K562 (cell line): ENCODE results near the gene COL9A3. TPM values are rescaled to one million over a fixed set of nuclear protein-coding genes. Genes with fewer than 3 reads are reported as not detected.
A peak's percentile ranks its signal among the peaks of the same experiment; 100 is the strongest.

Experiments
- BRD4 ChIP-seq: fragments of 200-600 bp; sonication (generic); IDR thresholded peaks from 2 replicates; pipeline ENCODE4 v1.6.1; 2017; ENCODE audit warnings: inconsistent platforms
- CBX3 ChIP-seq, 2 experiments: IDR thresholded peaks; 1 replicate in 1 of 2; 2 replicates in 1 of 2; pipeline ENCODE4 v1.6.1; 2012; ENCODE audit warnings: inconsistent platforms in 2 of 2, low read length in 2 of 2, borderline replicate concordance in 1 of 2, control low read depth in 1 of 2
- CBX5 ChIP-seq: IDR thresholded peaks from 2 replicates; pipeline ENCODE4 v1.6.1; 2014; ENCODE audit warnings: low read depth, borderline replicate concordance
- ERF ChIP-seq: fragments of 450-650 bp; formaldehyde crosslinking; IDR thresholded peaks from 2 replicates; pipeline ENCODE4 v1.4.0; 2020; ENCODE audit warnings: mild to moderate bottlenecking, mixed read lengths
- JUN ChIP-seq, 2 experiments: sonication (generic) in 1 of 2; formaldehyde crosslinking in 1 of 2; IDR thresholded peaks; 2 replicates each; pipeline versions ENCODE4 v1.6.1 to v1.8.0; 2012 to 2022; ENCODE audit warnings: borderline replicate concordance in 2 of 2, mild to moderate bottlenecking in 2 of 2, improper control_type of control experiment in 1 of 2, low read depth in 1 of 2, low read length in 1 of 2, missing genetic modification reagents in 1 of 2
- MIER1 ChIP-seq: fragments of 450-650 bp; IDR thresholded peaks from 2 replicates; pipeline ENCODE4 v1.6.1; 2016; ENCODE audit warnings: antibody characterized with exemption, mild to moderate bottlenecking, low read depth
- RBM39 ChIP-seq: fragments of 200-400 bp; formaldehyde crosslinking; optimal IDR thresholded peaks from 2 replicates; pipeline ENCODE3; 2018; ENCODE audit warnings: low read depth, low read length
- TAF9B ChIP-seq: fragments of 450-650 bp; IDR thresholded peaks from 2 replicates; pipeline ENCODE4 v1.6.1; 2018; ENCODE audit warnings: mild to moderate bottlenecking; ENCODE audit not compliant: partially characterized antibody
- ZFP30 ChIP-seq: fragments of 250-450 bp; sonication (Bioruptor Pico); IDR thresholded peaks from 2 replicates; pipeline ENCODE4 v1.8.0; 2022; ENCODE audit warnings: moderate library complexity, mild to moderate bottlenecking, inconsistent platforms, borderline replicate concordance
- ZNF584 ChIP-seq: fragments of 200-800 bp; sonication (Bioruptor generic); IDR thresholded peaks from 2 replicates; pipeline ENCODE4 v1.6.1; 2016; ENCODE audit warnings: low read depth, mild to moderate bottlenecking, missing genetic modification characterization, missing compliant biosample characterization
- polyA plus RNA-seq, 8 experiments: library from polyadenylated mRNA; depleted of rRNA in 4 of 8; stranded (reverse) in 5 of 8; unstranded in 3 of 8; fragments of >200 nt; fragmentation: Nextera tagmentation in 2 of 8; fragmentation: Illumina TruSeq in 1 of 8; extraction: Ambion mirVana in 2 of 8; extraction: Trizol in 1 of 8; gene quantifications; 2 replicates each; pipeline versions ENCODE4 v1.2.1 to v1.2.3, GENCODE V29; 2011 to 2014; ENCODE audit warnings: inconsistent platforms in 1 of 8, missing spikeins in 1 of 8
- total RNA-seq, 7 experiments: library from RNA; depleted of rRNA in 6 of 7; stranded (reverse); fragments of >200 nt in 6 of 7; fragmentation: Illumina TruSeq in 2 of 7; extraction: Trizol in 2 of 7; gene quantifications; 2 replicates each; pipeline versions ENCODE4 v1.2.1 to v1.2.3, GENCODE V29; 2011 to 2021; ENCODE audit warnings: low replicate concordance in 1 of 7
- TF ChIP-seq, protein P1 (sequence below): IDR thresholded peaks from 2 replicates; pipeline ENCODE4 v1.6.1; 2014; ENCODE audit warnings: antibody characterized with exemption
- TF ChIP-seq, protein P2 (sequence below): fragments of 250-450 bp; sonication (Bioruptor Pico); IDR thresholded peaks from 2 replicates; pipeline ENCODE4 v1.8.0; 2022; ENCODE audit warnings: moderate library complexity, mild to moderate bottlenecking, inconsistent platforms
- TF ChIP-seq, protein P3 (sequence below): IDR thresholded peaks from 2 replicates; pipeline ENCODE4 v1.6.1; 2016; ENCODE audit warnings: missing genetic modification characterization, missing compliant biosample characterization
- TF ChIP-seq, protein P4 (sequence below), 2 experiments: fragments of 450-650 bp in 1 of 2; sonication (generic) in 1 of 2; formaldehyde crosslinking in 1 of 2; IDR thresholded peaks; 2 replicates each; pipeline versions ENCODE4 v1.7.1 to v1.9.0; 2016 to 2022; ENCODE audit warnings: inconsistent platforms in 1 of 2, mild to moderate bottlenecking in 1 of 2, missing genetic modification reagents in 1 of 2

COL9A3 gene
- total and polyA plus RNA-seq, 9 of the 15 experiments (the other 6 are each of a cell fraction or from before 2014, with no cell fraction given) = 0.14 to 3.6 (median 0.88) TPM; not detected in 1

DNA sequence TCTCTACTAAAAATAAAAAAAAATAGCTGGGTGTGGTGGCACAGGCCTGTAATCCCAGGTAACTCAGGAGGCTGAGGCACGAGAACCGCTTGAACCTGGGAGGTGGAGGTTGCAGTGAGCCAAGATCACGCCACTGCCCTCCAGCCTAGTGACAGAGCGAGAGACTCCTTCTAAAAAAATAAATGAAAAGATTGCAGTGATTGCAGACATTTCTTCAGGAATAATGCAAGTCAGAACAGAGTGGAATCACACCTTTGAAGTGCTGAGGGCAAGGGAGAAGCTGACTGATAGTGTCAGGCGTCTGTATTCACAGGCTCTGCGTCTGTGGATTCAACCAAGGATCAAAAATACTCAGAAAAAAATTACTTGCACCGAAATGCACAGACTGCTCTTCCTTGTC lies 47.4 kb downstream of the COL9A3 start (continued):
- TF ChIP-seq ZNF584 = no peak
- no peak for TF ChIP-seq JUN (IDR thresholded peaks at IDR 0.05; ENCODE audit: borderline replicate concordance, low read depth, low read length)
- TF ChIP-seq JUN (CRISPR knock-in tag; IDR thresholded peaks at IDR 0.05; ENCODE audit: borderline replicate concordance) = no peak
- peak in 1 of 2 experiments; percentile 94; a peak in 2 of 3 replicates for TF ChIP-seq CBX3 (IDR thresholded peaks at IDR 0.05; ENCODE audit: borderline replicate concordance in 1 of 2, low read length in 2 of 2)
- TF ChIP-seq RBM39 = no peak
- TF ChIP-seq, protein P1, sequence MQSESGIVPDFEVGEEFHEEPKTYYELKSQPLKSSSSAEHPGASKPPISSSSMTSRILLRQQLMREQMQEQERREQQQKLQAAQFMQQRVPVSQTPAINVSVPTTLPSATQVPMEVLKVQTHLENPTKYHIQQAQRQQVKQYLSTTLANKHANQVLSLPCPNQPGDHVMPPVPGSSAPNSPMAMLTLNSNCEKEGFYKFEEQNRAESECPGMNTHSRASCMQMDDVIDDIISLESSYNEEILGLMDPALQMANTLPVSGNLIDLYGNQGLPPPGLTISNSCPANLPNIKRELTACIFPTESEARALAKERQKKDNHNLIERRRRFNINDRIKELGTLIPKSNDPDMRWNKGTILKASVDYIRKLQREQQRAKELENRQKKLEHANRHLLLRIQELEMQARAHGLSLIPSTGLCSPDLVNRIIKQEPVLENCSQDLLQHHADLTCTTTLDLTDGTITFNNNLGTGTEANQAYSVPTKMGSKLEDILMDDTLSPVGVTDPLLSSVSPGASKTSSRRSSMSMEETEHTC = no peak
- TF ChIP-seq ERF = no peak
- TF ChIP-seq, protein P2, sequence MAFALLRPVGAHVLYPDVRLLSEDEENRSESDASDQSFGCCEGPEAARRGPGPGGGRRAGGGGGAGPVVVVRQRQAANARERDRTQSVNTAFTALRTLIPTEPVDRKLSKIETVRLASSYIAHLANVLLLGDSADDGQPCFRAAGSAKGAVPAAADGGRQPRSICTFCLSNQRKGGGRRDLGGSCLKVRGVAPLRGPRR (CRISPR knock-in tag) = no peak
- TF ChIP-seq, protein P3, sequence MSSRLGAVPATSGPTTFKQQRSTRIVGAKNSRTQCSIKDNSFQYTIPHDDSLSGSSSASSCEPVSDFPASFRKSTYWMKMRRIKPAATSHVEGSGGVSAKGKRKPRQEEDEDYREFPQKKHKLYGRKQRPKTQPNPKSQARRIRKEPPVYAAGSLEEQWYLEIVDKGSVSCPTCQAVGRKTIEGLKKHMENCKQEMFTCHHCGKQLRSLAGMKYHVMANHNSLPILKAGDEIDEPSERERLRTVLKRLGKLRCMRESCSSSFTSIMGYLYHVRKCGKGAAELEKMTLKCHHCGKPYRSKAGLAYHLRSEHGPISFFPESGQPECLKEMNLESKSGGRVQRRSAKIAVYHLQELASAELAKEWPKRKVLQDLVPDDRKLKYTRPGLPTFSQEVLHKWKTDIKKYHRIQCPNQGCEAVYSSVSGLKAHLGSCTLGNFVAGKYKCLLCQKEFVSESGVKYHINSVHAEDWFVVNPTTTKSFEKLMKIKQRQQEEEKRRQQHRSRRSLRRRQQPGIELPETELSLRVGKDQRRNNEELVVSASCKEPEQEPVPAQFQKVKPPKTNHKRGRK (tag) = no peak
- no peak for TF ChIP-seq TAF9B
- TF ChIP-seq, protein P4, sequence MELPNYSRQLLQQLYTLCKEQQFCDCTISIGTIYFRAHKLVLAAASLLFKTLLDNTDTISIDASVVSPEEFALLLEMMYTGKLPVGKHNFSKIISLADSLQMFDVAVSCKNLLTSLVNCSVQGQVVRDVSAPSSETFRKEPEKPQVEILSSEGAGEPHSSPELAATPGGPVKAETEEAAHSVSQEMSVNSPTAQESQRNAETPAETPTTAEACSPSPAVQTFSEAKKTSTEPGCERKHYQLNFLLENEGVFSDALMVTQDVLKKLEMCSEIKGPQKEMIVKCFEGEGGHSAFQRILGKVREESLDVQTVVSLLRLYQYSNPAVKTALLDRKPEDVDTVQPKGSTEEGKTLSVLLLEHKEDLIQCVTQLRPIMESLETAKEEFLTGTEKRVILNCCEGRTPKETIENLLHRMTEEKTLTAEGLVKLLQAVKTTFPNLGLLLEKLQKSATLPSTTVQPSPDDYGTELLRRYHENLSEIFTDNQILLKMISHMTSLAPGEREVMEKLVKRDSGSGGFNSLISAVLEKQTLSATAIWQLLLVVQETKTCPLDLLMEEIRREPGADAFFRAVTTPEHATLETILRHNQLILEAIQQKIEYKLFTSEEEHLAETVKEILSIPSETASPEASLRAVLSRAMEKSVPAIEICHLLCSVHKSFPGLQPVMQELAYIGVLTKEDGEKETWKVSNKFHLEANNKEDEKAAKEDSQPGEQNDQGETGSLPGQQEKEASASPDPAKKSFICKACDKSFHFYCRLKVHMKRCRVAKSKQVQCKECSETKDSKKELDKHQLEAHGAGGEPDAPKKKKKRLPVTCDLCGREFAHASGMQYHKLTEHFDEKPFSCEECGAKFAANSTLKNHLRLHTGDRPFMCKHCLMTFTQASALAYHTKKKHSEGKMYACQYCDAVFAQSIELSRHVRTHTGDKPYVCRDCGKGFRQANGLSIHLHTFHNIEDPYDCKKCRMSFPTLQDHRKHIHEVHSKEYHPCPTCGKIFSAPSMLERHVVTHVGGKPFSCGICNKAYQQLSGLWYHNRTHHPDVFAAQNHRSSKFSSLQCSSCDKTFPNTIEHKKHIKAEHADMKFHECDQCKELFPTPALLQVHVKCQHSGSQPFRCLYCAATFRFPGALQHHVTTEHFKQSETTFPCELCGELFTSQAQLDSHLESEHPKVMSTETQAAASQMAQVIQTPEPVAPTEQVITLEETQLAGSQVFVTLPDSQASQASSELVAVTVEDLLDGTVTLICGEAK (IDR thresholded peaks at IDR 0.05) = no peak
- TF ChIP-seq, protein P4 (CRISPR knock-in tag; IDR thresholded peaks at IDR 0.05) = no peak
- no peak for TF ChIP-seq MIER1
- peak; percentile 79; the same call in 1 of the 2 replicates for TF ChIP-seq CBX5
- no peak for TF ChIP-seq ZFP30 (CRISPR knock-in tag)
- TF ChIP-seq BRD4 = no peak
